Neural cell (in vitro differentiated cells): ENCODE data around the gene ILF2.

Experiments
- CTCF ChIP-seq: fragments of 450-650 bp; IDR thresholded peaks from 2 replicates; pipeline ENCODE4 v1.5.1; 2014; ENCODE audit warnings: antibody characterized with exemption, mild to moderate bottlenecking, moderate library complexity; ENCODE audit not compliant: poor library complexity, severe bottlenecking
- EP300 ChIP-seq: fragments of 450-650 bp; conservative IDR thresholded peaks from 2 replicates; pipeline ENCODE4 v1.6.1; 2014; ENCODE audit warnings: antibody characterized with exemption, mild to moderate bottlenecking, moderate library complexity; ENCODE audit not compliant: poor library complexity, severe bottlenecking
- EZH2 ChIP-seq: fragments of 200-600, 300-800 bp; shearing (Covaris generic), sonication (generic); IDR thresholded peaks from 2 replicates; pipeline ENCODE4 v1.6.1; 2014; ENCODE audit warnings: antibody characterized with exemption, low read length, borderline replicate concordance, mild to moderate bottlenecking; ENCODE audit not compliant: insufficient read depth, poor library complexity, severe bottlenecking
- MXI1 ChIP-seq: fragments of 450-650 bp; conservative IDR thresholded peaks from 2 replicates; pipeline ENCODE4 v1.6.1; 2014; ENCODE audit warnings: antibody characterized with exemption, mild to moderate bottlenecking; ENCODE audit not compliant: poor library complexity, severe bottlenecking
- POLR2AphosphoS5 ChIP-seq: IDR thresholded peaks from 2 replicates; pipeline ENCODE4 v1.6.1; 2012
- RAD21 ChIP-seq: fragments of 450-650 bp; conservative IDR thresholded peaks from 2 replicates; pipeline ENCODE4 v1.6.1; 2014; ENCODE audit warnings: antibody characterized with exemption, mild to moderate bottlenecking, moderate library complexity
- REST ChIP-seq: IDR thresholded peaks from 2 replicates; pipeline ENCODE4 v1.6.1; 2012; ENCODE audit warnings: borderline replicate concordance
- SMC3 ChIP-seq: fragments of 450-650 bp; conservative IDR thresholded peaks from 2 replicates; pipeline ENCODE4 v1.6.1; 2014; ENCODE audit warnings: antibody characterized with exemption, mild to moderate bottlenecking, moderate library complexity; ENCODE audit not compliant: poor library complexity
- TAF1 ChIP-seq: IDR thresholded peaks from 2 replicates; pipeline ENCODE4 v1.6.1; 2012; ENCODE audit warnings: low read depth

GRCh38 chr1:153658400-153659174, 12.2 kb downstream of the ILF2 start, which contains the start of gene SNAPIN:
- TF ChIP-seq RAD21 (peak; percentile 20), CTCF (peak; percentile 54), POLR2AphosphoS5 (peak; percentile 84), EZH2 (no peak), TAF1 (peak; percentile 61), EP300 (peak; percentile 31), REST (peak; percentile 11), MXI1 (peak; percentile 72), SMC3 (peak; percentile 26)
